ENCODE results near the gene RFX6.

The RFX6 gene

GRCh38 chr6:116894669-116895068 lies 17.6 kb downstream of the RFX6 start:
- no peak overlapping the region for H3K4me3 ChIP-seq (ENCODE audit: low read depth, low read length)
- no peak for TF ChIP-seq CTCF (IDR thresholded peaks at IDR 0.05; ENCODE audit: insufficient read depth, low read depth, low read length, missing control alignments)
- DNase-seq (ENCODE audit: low read depth), result no peak

GRCh38 chr6:116895935-116896334 lies 18.9 kb downstream of the RFX6 start:
- no peak for DNase-seq (ENCODE audit: low read depth)
- H3K4me3 ChIP-seq (ENCODE audit: low read depth, low read length), result no peak overlapping the region

GRCh38 chr6:116902634-116903033 lies 25.6 kb downstream of the RFX6 start:
- no peak overlapping the region for H3K4me3 ChIP-seq (ENCODE audit: low read depth, low read length)
- TF ChIP-seq CTCF (IDR thresholded peaks at IDR 0.05; ENCODE audit: insufficient read depth, low read depth, low read length, missing control alignments), result no peak
- no peak for DNase-seq (ENCODE audit: low read depth)

More at GRCh38 chr6:116895935-116896334, 18.9 kb downstream of the RFX6 start:
- TF ChIP-seq CTCF (IDR thresholded peaks at IDR 0.05; ENCODE audit: insufficient read depth, low read depth, low read length, missing control alignments), result no peak

- no peak overlapping the region for H3K4me3 ChIP-seq (ENCODE audit: low read depth, low read length)
- no peak for TF ChIP-seq CTCF (IDR thresholded peaks at IDR 0.05; ENCODE audit: insufficient read depth, low read depth, low read length, missing control alignments)
- no peak for DNase-seq (ENCODE audit: low read depth)
These were observed 46.0 kb downstream of the RFX6 start for GRCh38 chr6:116922853-116923548.

- H3K4me3 ChIP-seq (ENCODE audit: low read depth, low read length), result no peak overlapping the region
- TF ChIP-seq CTCF (IDR thresholded peaks at IDR 0.05; ENCODE audit: insufficient read depth, low read depth, low read length, missing control alignments), result no peak
- no peak for DNase-seq (ENCODE audit: low read depth)
These were observed 47.2 kb downstream of the RFX6 start for GRCh38 chr6:116924245-116924644.

- H3K4me3 ChIP-seq (ENCODE audit: low read depth, low read length), result no peak overlapping the region
- no peak for TF ChIP-seq CTCF (IDR thresholded peaks at IDR 0.05; ENCODE audit: insufficient read depth, low read depth, low read length, missing control alignments)
- DNase-seq (ENCODE audit: low read depth), result no peak
These were observed 48.2 kb downstream of the RFX6 start for GRCh38 chr6:116925088-116925794.

All from GM12865 (cell line).